HL-60/S4 treated with phorbol 12-myristate 13-acetate at 8.2 ng/mL for 4 days and 3 days (cell line): Measurements from ENCODE around the gene OTUB2.
"Not testable (repeated sequence)": the region's sequence is repeated elsewhere in the genome, so short reads cannot be mapped to it uniquely, and the experiment has no call there.

Experiments
- in situ Hi-C: fragments of 300-500 bp; cut with MboI; formaldehyde crosslinking; loops from 2 replicates; pipeline ENCODE4 v1.15.0; 2022; ENCODE audit warnings: low sequenced_read_pairs

The OTUB2 gene

GRCh38 chr14:94052662-94053061 lies 26.5 kb downstream of the OTUB2 start:
- in situ Hi-C loops, result no loop called here

DNA sequence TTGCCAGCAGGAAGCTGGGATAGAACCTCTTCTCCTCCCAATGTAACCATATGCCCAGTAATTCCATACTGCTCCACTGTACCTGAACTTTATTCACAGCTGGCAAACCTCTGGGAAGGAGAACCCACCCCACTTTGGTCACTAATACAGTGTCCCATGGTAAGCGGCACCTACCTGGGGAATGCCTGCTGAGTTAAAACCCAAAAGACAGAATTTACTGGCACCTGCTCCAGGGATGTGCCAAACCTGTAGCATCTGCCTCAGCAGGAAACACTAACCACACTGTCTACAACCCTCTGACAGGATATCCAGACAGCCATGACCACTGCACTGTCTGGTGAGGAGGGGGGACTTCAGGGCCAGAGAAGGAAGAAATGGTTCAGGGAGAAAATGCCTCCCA lies 28.3 kb downstream of the OTUB2 start:
- in situ Hi-C loops, result no loop called here

GRCh38 chr14:94054936-94055335 lies 28.8 kb downstream of the OTUB2 start:
- in situ Hi-C loops, result no loop called here

DNA sequence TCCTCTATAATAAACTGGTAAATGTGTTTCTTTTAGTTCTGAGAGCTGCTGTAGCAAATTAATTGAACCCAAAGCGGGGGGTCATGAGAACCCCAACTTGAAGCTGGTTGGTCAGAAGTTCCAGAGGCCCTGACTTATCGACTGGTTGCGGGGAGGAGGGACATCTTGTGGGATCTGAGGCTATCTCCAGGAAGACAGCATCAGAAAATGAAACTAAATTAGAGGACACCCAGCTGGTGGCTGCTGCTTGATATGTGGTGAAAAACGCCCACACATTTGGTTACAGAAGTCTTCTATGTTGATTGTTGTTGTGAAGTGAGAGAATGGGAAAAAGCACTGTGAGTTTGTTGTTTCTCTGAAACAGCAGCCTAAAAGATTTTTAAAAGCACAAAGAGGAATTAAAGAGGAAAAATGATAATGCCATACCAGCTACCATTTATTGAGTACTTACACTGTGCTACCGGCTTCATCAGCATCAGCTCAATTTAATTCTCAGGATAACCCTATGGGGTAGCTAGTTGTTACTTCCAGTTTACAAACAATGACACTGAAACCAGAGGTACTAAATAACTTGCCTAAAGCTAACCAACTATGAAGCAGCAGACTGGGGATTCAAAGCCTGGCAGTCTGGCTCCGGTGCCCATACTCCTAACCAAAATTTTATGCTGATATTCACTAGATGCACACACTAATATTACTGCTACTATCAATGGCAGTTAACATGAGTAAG lies 30.6 kb downstream of the OTUB2 start:
- in situ Hi-C loops, result no loop called here

- in situ Hi-C loops, result no loop called here
Observed at GRCh38 chr14:94058128-94058673, 32.1 kb downstream of the OTUB2 start.

GRCh38 chr14:94058674-94059138 lies 32.6 kb downstream of the OTUB2 start:
- in situ Hi-C loops, result no loop called here

DNA sequence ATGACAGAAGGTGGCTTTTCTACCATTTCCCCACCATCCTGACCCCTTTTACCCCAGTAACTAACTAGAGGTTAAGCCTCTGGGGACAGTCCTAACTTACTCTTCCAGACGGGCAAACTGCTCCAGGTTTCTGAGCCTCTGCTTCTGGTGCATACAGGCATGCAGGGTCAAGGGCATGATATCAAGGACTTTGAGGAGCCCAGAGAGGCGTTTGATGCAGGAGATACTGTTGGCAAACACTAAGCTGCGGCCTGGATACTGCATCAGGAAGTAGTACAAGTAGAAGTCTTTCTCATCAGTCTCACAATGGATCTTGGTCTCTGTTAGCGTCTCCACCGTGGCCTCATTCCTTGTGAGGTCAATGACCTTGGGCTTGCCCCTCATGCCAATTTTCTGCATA lies 33.9 kb downstream of the OTUB2 start:
- in situ Hi-C loops, result no loop called here

DNA sequence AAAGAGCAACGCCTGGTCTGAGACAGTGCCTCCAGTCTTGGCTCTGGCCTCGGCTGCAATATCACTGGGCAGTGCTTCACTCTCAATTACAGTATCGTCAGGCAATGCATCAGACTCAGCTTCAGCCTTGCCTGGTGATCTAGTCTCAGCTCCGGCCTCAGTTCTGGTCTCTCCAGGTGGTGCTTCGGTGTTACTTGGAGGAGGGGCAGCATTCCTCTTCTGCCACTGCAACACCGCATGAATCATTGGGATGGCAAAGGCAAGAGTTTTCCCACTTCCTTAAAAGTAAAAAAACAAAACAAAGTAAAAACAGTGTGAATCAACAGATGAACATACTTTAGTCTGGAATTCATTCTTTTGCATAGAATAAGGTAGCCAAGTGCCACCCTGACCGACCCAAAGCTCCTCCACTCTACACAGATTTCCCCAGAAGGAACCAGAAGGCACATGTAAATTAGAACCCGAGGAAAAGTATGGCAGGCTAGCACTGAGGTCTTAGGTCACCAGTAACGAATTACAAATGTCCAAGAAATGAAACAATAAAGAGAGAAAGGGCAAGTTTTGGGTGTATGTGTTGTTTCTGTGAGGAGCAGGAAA lies 36.3 kb downstream of the OTUB2 start:
- in situ Hi-C loops, result no loop called here

GRCh38 chr14:94066089-94066676 lies 40.0 kb downstream of the OTUB2 start:
- in situ Hi-C loops, result no loop called here

DNA sequence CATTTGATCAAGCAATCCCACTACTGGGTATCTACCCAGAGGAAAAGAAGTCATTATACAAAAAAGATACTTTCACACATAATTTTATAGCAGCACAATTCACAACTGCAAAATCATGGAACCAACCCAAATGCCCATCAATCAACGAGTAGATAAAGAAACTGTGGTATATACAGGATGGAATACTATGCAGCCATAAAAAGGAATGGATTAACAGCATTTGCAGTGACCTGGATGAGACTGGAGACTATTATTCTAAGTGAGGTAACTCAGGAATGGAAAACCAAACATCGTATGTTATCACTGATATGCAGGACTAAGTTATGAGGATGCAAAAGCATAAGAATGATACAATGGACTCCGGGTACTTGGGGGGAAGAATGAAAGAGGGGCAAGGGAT lies 45.9 kb downstream of the OTUB2 start:
- in situ Hi-C loops, result not testable (repeated sequence)

DNA sequence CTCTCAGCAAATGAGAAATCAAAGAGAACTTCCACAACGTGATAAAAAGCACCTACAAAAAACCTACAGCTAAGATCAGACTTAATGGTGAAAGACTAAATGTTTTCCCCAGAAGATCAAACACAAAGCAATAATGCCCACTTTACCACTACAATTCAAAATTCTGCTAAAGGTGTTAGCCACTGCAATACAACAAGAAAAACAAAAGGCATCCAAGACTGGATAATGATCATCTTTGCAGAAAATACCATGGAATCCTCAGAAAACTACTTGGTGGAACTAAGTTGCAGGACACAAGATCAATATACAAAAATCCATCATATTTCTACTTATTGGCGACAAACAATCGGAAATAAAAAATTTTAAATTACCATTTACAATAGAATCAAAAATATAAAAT lies 48.4 kb downstream of the OTUB2 start:
- in situ Hi-C loops, result no loop called here

DNA sequence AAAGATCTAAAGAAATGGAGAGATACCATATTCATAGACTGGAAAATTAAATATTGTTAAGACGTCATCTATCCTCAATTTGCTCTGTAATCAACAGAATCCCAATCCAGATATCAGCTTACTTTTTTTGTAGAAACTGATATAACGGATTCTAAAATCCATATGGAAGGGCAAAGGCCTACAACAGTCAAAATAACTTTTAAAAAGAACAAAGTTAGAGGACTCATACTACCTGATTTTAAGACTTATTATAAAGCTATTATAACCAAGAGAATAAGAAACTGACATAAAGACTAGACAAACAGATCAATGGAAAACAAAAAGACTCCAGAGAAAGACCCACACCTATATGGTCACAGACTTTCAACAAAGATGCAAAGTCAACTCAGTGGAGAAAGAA lies 48.9 kb downstream of the OTUB2 start:
- in situ Hi-C loops, result no loop called here

DNA sequence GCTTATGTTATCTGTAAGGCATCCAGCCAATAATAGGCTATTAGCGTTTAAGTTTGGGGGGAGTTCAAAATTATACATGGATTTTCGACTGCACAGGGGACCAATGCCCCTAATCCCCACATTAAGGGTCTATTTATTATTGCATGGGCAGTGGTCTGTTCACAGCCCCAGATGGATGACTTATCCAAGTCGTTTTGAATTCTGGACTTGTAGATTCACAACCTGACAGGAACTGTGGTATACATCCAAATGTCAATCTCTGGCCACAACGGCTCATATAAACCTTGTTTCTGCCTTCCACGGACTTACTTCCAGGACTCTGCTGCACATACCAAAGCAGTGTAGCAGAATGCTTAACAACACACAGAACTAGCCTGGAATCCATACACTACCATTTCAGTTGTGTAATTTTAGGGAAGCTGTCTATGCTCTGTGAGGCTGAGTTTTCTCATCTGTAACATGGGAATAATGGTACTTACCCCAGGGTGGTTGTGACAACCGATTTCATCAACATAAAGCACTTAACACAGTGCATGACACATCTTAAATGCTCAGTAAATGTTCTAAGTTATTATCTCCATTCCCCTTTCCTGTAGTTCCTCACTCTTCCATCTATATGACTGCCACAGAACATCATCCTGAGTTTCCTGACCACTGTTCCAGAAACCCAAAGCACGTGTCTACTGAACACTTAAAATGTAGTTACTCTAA lies 51.1 kb downstream of the OTUB2 start:
- in situ Hi-C loops, result no loop called here

- in situ Hi-C loops, result no loop called here
Observed at GRCh38 chr14:94077823-94078222, 51.7 kb downstream of the OTUB2 start.

DNA sequence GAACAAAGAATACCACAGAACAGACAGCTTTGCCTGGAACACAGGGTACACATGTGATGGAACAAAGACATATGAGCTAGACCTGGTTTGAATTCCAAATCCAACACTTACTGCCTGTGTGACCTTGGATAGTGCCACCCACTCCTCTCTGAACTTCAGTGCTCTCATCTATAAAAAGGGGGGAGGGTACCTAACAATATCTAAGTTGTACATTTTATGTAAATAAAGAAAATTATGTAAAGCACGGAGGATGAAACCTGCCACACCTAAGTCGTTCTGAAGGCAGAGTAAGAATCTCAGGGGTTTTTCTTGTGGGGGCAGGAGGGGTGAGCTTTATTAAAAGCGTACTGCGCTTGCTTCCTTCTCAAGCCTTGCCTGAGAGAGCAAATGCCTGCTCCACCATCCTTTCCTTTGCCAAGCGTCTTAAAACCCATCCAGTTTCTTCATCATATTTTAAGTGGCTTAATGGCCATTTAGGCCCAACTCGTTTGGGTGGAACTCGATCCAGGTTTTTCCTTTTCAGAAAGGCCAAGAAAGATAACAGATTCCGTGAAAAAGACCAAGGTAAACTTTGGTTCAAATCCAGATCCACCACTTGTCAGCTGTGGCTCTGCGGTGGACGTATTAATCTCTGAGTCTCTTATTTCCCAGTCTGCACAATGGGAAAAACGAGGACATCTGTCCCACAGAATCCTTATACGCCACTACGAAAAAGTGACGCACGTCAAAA lies 53.9 kb downstream of the OTUB2 start:
- in situ Hi-C loops, result no loop called here

DNA sequence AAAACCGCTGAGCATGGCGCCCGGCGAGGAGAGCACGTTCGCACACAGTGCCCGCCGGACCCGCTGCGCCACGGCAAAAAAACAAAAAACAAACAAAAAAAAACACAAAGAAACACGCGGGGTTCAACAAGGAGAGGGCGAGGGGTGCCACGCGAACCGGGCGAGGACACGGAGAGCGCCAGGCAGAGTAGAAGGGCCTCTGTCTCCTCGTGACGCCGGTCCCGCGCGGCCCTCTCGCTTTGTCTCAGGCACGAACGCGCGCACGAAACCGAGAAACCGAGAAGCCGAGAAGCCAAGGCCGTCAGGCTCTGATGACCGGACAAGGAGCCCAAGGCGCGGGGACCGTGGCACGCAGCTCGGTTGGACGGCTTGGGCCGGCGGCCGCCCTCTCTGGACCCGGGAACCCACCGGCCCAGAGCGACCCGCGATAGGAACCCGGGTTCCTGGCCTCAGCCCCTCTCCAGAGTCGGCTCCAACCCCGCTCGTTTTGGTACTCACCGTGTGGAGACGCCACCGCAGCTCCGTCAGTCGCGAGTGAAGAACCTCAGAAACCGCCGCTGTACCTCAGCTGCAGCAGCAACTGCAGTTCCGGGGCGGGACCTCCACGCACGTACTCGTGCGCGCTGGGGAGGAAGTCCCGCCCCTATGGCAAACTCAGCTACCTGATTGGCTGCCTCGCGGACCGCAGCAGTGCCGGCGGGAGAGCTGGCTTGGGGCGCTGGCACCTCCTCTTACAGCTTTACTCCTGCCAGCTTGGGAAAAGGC lies 54.7 kb downstream of the OTUB2 start, which contains the start of the genes DDX24 and IFI27L1:
DDX24 (minus strand) TSS at position 582 of the 765 bp plus-strand sequence. CDS start 1,460 bp downstream, outside the sequence.
IFI27L1 (plus strand) TSS at position 690 of the 765 bp plus-strand sequence. CDS start 15,628 bp downstream, outside the sequence.
- in situ Hi-C loops, result no loop called here

GRCh38 chr14:94081386-94081820 lies 55.3 kb downstream of the OTUB2 start:
- in situ Hi-C loops, result no loop called here

GRCh38 chr14:94087891-94088290 lies 61.8 kb downstream of the OTUB2 start:
- in situ Hi-C loops, result no loop called here

DNA sequence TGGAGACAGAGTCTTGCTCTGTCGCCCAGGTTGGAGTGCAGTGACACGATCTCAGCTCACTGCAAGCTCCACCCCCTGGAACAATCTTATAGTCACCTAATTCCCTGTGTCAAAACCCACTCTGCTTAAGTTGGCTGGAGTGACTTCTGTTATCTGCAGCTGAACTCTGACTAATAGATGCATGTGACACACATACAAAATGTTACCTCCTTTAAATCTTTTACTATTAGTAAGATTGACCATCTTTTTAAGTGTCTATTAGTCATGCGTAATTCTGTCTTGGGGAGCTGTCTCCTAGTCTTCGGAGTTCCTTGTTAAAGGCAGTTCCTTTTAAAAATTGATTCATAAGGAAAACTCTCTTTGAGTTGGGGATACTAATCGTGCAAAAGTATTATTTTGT lies 62.4 kb downstream of the OTUB2 start:
- in situ Hi-C loops, result no loop called here

DNA sequence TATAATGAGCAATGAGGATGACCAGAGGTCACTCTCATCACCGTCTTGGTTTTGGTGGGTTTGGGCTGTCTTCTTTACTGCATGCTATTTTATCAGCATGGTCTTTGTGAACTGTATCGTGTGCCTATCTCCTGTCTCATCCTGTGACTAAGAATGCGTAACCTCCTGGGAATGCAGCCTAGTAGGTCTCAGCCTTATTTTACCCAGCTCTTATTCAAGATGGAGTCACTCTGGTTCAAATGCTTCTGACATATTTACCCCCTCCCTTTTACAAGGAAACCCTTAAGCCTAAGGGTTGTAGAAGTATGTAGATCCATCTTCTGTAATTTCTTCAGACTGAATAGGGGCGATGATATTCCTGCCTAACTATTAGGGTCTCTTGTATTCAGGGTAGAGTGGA lies 63.3 kb downstream of the OTUB2 start:
- in situ Hi-C loops, result no loop called here
